Neural cell (in vitro differentiated cells): ENCODE measurements around the gene PGF. TPM values are rescaled to one million over a fixed set of nuclear protein-coding genes. Genes with fewer than 3 reads are reported as not detected.

Experiments used
- H2AFZ ChIP-seq: fragments of 200-600, 300-800 bp; sonication (generic), shearing (Covaris generic); 2 replicates; pipeline ENCODE4 v1.6.0; 2014; ENCODE audit warnings: low read depth, mild to moderate bottlenecking, antibody characterized with exemption, low read length, moderate library complexity
- H3F3A ChIP-seq: fragments of 200-600 bp; shearing (Covaris generic); 2 replicates; pipeline ENCODE4 v1.6.1; 2016; ENCODE audit warnings: mild to moderate bottlenecking, moderate library complexity, mixed read lengths, antibody characterized with exemption, low read length; ENCODE audit not compliant: insufficient read depth, poor library complexity, severe bottlenecking
- H3K27ac ChIP-seq: fragments of 200-600, 300-800 bp; sonication (generic), shearing (Covaris generic); 2 replicates; pipeline ENCODE4 v1.5.1; 2014; ENCODE audit warnings: mild to moderate bottlenecking, low read length, moderate library complexity
- H3K27me3 ChIP-seq: fragments of 300-800, 200-600 bp; sonication (generic), shearing (Covaris generic); 2 replicates; pipeline ENCODE4 v1.6.0; 2014; ENCODE audit warnings: mild to moderate bottlenecking, low read depth, low read length, moderate library complexity; ENCODE audit not compliant: insufficient read depth
- H3K36me3 ChIP-seq: fragments of 300-800, 200-600 bp; sonication (generic), shearing (Covaris generic); 2 replicates; pipeline ENCODE4 v1.5.1; 2014; ENCODE audit warnings: mild to moderate bottlenecking, antibody characterized with exemption, low read length, moderate library complexity; ENCODE audit not compliant: insufficient read depth
- H3K4me2 ChIP-seq: fragments of 300-800, 200-600 bp; sonication (generic), shearing (Covaris generic); 2 replicates; pipeline ENCODE4 v1.6.0; 2014; ENCODE audit warnings: mild to moderate bottlenecking, low read length
- H3K4me3 ChIP-seq: fragments of 300-800, 200-600 bp; sonication (generic), shearing (Covaris generic); 2 replicates; pipeline ENCODE4 v1.5.1; 2014; ENCODE audit warnings: mild to moderate bottlenecking, low read length, moderate library complexity
- H3K79me2 ChIP-seq: fragments of 200-600 bp; shearing (Covaris generic); replicated peaks from 2 replicates; pipeline ENCODE4 v1.6.0; 2014; ENCODE audit warnings: mild to moderate bottlenecking, low read length, moderate library complexity; ENCODE audit not compliant: insufficient read depth
- H3K9ac ChIP-seq: fragments of 300-800, 200-600 bp; sonication (generic), shearing (Covaris generic); 2 replicates; pipeline ENCODE4 v1.6.1; 2016; ENCODE audit warnings: mild to moderate bottlenecking, low read length, mixed read lengths
- H3K9me2 ChIP-seq: fragments of 200-600 bp; shearing (Covaris generic); 2 replicates; pipeline ENCODE4 v1.6.1; 2016; ENCODE audit warnings: mild to moderate bottlenecking, low read length, mixed read lengths; ENCODE audit not compliant: insufficient read depth
- H3K9me3 ChIP-seq: fragments of 200-600, 300-800 bp; sonication (generic), shearing (Covaris generic); 2 replicates; pipeline ENCODE4 v1.6.1; 2016; ENCODE audit warnings: mild to moderate bottlenecking, mixed run types, low read length, moderate library complexity, mixed read lengths
- H4K20me1 ChIP-seq: fragments of 200-600 bp; shearing (Covaris generic); 2 replicates; pipeline ENCODE4 v1.6.1; 2016; ENCODE audit warnings: mild to moderate bottlenecking, mixed run types; ENCODE audit not compliant: insufficient read depth
- CTCF ChIP-seq: fragments of 450-650 bp; IDR thresholded peaks from 2 replicates; pipeline ENCODE4 v1.5.1; 2014; ENCODE audit warnings: antibody characterized with exemption, mild to moderate bottlenecking, moderate library complexity; ENCODE audit not compliant: poor library complexity, severe bottlenecking
- EP300 ChIP-seq: fragments of 450-650 bp; conservative IDR thresholded peaks from 2 replicates; pipeline ENCODE4 v1.6.1; 2014; ENCODE audit warnings: antibody characterized with exemption, mild to moderate bottlenecking, moderate library complexity; ENCODE audit not compliant: poor library complexity, severe bottlenecking
- MXI1 ChIP-seq: fragments of 450-650 bp; conservative IDR thresholded peaks from 2 replicates; pipeline ENCODE4 v1.6.1; 2014; ENCODE audit warnings: antibody characterized with exemption, mild to moderate bottlenecking; ENCODE audit not compliant: poor library complexity, severe bottlenecking
- POLR2AphosphoS5 ChIP-seq: IDR thresholded peaks from 2 replicates; pipeline ENCODE4 v1.6.1; 2012
- RAD21 ChIP-seq: fragments of 450-650 bp; conservative IDR thresholded peaks from 2 replicates; pipeline ENCODE4 v1.6.1; 2014; ENCODE audit warnings: antibody characterized with exemption, mild to moderate bottlenecking, moderate library complexity
- SMC3 ChIP-seq: fragments of 450-650 bp; conservative IDR thresholded peaks from 2 replicates; pipeline ENCODE4 v1.6.1; 2014; ENCODE audit warnings: antibody characterized with exemption, mild to moderate bottlenecking, moderate library complexity; ENCODE audit not compliant: poor library complexity
- TAF1 ChIP-seq: IDR thresholded peaks from 2 replicates; pipeline ENCODE4 v1.6.1; 2012; ENCODE audit warnings: low read depth
- polyA plus RNA-seq: library from polyadenylated mRNA; depleted of rRNA; stranded (reverse); fragments of >200 nt; gene quantifications from 2 replicates; pipeline ENCODE4 v1.2.3, GENCODE V29; 2014
- TF ChIP-seq, protein P1 (sequence below): IDR thresholded peaks from 2 replicates; pipeline ENCODE4 v1.6.1; 2012; ENCODE audit warnings: borderline replicate concordance

The PGF gene
- polyA plus RNA-seq, 1 donor from 2014 or later: not detected

DNA sequence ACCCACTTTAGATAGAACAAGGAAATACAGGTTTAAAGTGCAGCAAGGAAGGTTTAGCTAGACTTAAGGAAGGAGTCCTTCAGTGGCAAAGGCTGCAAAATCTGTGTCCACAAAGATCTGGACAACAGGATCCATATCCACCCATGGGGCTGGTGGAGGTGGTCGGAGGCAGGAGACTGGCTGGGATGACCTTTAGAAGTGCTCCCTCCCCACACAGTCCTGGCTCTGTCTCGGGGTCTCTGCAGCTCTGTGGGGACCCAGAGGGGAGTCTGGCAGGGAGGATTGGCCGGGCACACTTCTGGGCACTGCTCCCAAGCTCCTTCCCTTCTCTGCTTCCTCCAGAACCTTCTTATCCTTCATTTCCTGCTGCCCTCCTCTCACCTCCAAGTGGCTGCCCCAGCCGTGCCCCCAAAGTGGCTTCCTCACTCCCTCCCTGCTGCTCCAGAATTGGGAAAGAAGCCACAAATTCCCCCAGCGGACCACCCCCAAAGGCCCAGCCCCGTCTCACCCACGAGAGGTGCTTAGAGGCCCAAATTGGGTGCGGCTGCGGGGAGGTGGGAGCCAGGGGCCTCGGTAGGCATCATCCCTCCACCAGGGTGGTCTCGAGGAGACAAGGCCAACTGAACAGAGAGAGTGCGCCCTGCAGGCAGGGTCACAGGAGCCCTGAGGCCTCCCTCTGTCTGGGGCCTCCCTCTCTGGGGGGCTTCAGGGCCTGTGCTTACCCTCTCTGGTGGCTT, 21.9 kb upstream of the PGF start (continued):
- TF ChIP-seq, protein P1, sequence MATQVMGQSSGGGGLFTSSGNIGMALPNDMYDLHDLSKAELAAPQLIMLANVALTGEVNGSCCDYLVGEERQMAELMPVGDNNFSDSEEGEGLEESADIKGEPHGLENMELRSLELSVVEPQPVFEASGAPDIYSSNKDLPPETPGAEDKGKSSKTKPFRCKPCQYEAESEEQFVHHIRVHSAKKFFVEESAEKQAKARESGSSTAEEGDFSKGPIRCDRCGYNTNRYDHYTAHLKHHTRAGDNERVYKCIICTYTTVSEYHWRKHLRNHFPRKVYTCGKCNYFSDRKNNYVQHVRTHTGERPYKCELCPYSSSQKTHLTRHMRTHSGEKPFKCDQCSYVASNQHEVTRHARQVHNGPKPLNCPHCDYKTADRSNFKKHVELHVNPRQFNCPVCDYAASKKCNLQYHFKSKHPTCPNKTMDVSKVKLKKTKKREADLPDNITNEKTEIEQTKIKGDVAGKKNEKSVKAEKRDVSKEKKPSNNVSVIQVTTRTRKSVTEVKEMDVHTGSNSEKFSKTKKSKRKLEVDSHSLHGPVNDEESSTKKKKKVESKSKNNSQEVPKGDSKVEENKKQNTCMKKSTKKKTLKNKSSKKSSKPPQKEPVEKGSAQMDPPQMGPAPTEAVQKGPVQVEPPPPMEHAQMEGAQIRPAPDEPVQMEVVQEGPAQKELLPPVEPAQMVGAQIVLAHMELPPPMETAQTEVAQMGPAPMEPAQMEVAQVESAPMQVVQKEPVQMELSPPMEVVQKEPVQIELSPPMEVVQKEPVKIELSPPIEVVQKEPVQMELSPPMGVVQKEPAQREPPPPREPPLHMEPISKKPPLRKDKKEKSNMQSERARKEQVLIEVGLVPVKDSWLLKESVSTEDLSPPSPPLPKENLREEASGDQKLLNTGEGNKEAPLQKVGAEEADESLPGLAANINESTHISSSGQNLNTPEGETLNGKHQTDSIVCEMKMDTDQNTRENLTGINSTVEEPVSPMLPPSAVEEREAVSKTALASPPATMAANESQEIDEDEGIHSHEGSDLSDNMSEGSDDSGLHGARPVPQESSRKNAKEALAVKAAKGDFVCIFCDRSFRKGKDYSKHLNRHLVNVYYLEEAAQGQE: no peak
- no peak for TF ChIP-seq MXI1

- Histone ChIP-seq H3K79me2 (no peaks in the 10 kb centered on the region), H3K36me3 (no peaks in the 10 kb centered on the region)
These were observed 21.1 kb upstream of the PGF start for GRCh38 chr14:74976264-74977113.

More at GRCh38 chr14:74976264-74977113, 21.1 kb upstream of the PGF start:
- Histone ChIP-seq H3K9me2 (no peaks in the 10 kb centered on the region), H3F3A (no peaks in the 10 kb centered on the region), H4K20me1 (no peaks in the 10 kb centered on the region), H3K27me3 (no peaks in the 10 kb centered on the region), H3K4me2 (no peak overlapping the region), H3K9ac (no peak overlapping the region), H3K9me3 (no peaks in the 10 kb centered on the region), H3K4me3 (no peak overlapping the region), H2AFZ (no peak overlapping the region), H3K27ac (no peak overlapping the region)
- no peak for TF ChIP-seq POLR2AphosphoS5
- no peak for TF ChIP-seq TAF1
- TF ChIP-seq CTCF: no peak
- no peak for TF ChIP-seq EP300
- no peak for TF ChIP-seq RAD21
- TF ChIP-seq, protein P1: no peak
- no peak for TF ChIP-seq SMC3
